ENCODE results near the gene CDC42BPB.

CDC42BPB gene

DNA sequence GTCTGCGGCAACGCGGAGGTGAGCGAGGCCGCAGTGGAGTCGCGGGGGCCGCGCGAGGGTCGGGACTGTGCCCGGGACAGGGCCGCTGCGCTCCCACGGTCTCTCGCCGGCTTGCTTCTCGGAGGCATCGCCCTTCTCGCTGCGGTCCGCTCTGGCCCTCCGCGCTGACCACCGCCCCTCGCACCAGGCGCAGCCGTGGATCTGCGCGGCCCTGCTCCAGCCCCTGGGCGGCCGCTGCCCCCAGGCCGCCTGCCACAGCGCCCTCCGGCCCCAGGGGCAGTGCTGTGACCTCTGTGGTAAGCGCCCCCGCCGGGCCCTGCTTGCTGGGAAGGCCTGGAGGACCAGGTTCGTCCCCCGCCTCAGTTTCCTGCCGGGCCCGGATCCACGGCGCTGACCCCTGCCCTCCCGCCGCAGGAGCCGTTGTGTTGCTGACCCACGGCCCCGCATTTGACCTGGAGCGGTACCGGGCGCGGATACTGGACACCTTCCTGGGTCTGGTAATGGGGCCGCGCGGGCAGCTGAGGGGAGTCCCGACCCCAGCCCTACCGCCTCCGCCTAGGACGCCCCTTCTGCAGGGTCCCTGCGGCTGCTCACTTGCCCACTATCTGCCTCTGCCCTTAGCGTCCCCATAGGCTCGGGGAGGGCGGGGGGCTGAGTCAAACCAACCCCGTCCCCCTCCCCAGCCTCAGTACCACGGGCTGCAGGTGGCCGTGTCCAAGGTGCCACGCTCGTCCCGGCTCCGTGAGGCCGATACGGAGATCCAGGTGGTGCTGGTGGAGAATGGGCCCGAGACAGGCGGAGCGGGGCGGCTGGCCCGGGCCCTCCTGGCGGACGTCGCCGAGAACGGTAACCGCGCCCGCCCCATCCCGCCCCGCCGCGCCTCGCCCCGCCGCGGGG lies 127.9 kb downstream of the CDC42BPB start:
- Histone ChIP-seq H3K4me2 (ENCODE audit: low read length) (peak overlapping the region; percentile 78), H3K27me3 (ENCODE audit: control insufficient read depth, low read length) (peaks cover 4% of the 10 kb centered on the region; the same call in 1 of the 2 replicates), H3K79me2 (ENCODE audit: control insufficient read depth, low read length) (peaks cover 24% of the 10 kb centered on the region), H3K27ac (ENCODE audit: low read depth, low read length) (no peak overlapping the region), H3K9me2 (replicated peaks; ENCODE audit: control insufficient read depth, low read length) (no peaks in the 10 kb centered on the region), H3K4me3 (ENCODE audit: low read length) (peak overlapping the region; percentile 77), H3K9me3 (ENCODE audit: control insufficient read depth, insufficient read depth, low read length) (no peaks in the 10 kb centered on the region), H3F3A (ENCODE audit: control insufficient read depth, insufficient read depth) (peaks cover 14% of the 10 kb centered on the region), H3K4me1 (ENCODE audit: control insufficient read depth, low read length) (peaks cover 69% of the 10 kb centered on the region), H3K36me3 (ENCODE audit: control insufficient read depth, low read length) (peaks cover 18% of the 10 kb centered on the region), H4K20me1 (ENCODE audit: control insufficient read depth, insufficient read depth, low read depth, low read length) (no peaks in the 10 kb centered on the region; the same call in 1 of the 2 replicates)
- no peak for TF ChIP-seq EZH2phosphoT487 (IDR thresholded peaks at IDR 0.05; ENCODE audit: borderline replicate concordance, low read length)
- TF ChIP-seq, protein P1, sequence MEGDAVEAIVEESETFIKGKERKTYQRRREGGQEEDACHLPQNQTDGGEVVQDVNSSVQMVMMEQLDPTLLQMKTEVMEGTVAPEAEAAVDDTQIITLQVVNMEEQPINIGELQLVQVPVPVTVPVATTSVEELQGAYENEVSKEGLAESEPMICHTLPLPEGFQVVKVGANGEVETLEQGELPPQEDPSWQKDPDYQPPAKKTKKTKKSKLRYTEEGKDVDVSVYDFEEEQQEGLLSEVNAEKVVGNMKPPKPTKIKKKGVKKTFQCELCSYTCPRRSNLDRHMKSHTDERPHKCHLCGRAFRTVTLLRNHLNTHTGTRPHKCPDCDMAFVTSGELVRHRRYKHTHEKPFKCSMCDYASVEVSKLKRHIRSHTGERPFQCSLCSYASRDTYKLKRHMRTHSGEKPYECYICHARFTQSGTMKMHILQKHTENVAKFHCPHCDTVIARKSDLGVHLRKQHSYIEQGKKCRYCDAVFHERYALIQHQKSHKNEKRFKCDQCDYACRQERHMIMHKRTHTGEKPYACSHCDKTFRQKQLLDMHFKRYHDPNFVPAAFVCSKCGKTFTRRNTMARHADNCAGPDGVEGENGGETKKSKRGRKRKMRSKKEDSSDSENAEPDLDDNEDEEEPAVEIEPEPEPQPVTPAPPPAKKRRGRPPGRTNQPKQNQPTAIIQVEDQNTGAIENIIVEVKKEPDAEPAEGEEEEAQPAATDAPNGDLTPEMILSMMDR (IDR thresholded peaks at IDR 0.05; ENCODE audit: low read depth, low read length, poor library complexity, severe bottlenecking) = no peak

DNA sequence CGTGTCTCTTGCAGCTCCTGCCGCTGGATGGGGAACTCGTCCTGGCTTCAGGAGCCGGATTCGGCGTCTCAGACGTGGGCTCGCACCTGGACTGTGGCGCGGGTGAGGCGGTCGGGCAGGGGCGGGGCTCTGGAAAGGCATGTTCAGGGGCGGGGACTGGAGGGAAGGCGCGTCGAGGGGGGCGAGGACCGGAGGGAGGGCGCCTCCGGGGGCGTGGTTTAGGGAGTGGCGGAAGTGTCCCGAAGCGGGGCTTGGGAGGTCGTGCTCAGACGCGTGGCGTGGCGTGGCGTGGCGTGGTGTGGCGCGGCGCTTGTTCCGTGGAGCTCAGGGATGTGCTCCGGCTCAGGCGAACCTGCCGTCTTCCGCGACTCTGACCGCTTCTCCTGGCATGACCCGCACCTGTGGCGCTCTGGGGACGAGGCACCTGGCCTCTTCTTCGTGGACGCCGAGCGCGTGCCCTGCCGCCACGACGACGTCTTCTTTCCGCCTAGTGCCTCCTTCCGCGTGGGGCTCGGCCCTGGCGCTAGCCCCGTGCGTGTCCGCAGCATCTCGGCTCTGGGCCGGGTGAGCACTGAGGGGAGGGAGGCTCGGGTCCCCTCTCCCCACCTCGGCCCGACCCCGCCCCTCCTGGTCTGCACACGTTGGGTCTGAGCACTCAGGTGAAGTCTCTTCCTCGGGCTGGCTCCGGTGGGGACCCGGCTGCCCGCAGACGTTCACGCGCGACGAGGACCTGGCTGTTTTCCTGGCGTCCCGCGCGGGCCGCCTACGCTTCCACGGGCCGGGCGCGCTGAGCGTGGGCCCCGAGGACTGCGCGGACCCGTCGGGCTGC lies 128.7 kb downstream of the CDC42BPB start:
- no peak for TF ChIP-seq EZH2phosphoT487 (IDR thresholded peaks at IDR 0.05; ENCODE audit: borderline replicate concordance, low read length)
- TF ChIP-seq, protein P1 (IDR thresholded peaks at IDR 0.05; ENCODE audit: low read depth, low read length, poor library complexity, severe bottlenecking) = no peak
- Histone ChIP-seq H3K4me3 (ENCODE audit: low read length) (peak overlapping the region; percentile 77), H3K4me2 (ENCODE audit: low read length) (peak overlapping the region; percentile 78), H4K20me1 (ENCODE audit: control insufficient read depth, insufficient read depth, low read depth, low read length) (no peaks in the 10 kb centered on the region; the same call in 1 of the 2 replicates), H3K9me3 (ENCODE audit: control insufficient read depth, insufficient read depth, low read length) (no peaks in the 10 kb centered on the region), H3F3A (ENCODE audit: control insufficient read depth, insufficient read depth) (peaks cover 10% of the 10 kb centered on the region), H3K79me2 (ENCODE audit: control insufficient read depth, low read length) (peaks cover 24% of the 10 kb centered on the region), H3K9me2 (replicated peaks; ENCODE audit: control insufficient read depth, low read length) (no peaks in the 10 kb centered on the region), H3K27ac (ENCODE audit: low read depth, low read length) (no peak overlapping the region), H3K36me3 (ENCODE audit: control insufficient read depth, low read length) (peaks cover 18% of the 10 kb centered on the region), H3K27me3 (ENCODE audit: control insufficient read depth, low read length) (peaks cover 8% of the 10 kb centered on the region), H3K4me1 (ENCODE audit: control insufficient read depth, low read length) (peaks cover 61% of the 10 kb centered on the region)

DNA sequence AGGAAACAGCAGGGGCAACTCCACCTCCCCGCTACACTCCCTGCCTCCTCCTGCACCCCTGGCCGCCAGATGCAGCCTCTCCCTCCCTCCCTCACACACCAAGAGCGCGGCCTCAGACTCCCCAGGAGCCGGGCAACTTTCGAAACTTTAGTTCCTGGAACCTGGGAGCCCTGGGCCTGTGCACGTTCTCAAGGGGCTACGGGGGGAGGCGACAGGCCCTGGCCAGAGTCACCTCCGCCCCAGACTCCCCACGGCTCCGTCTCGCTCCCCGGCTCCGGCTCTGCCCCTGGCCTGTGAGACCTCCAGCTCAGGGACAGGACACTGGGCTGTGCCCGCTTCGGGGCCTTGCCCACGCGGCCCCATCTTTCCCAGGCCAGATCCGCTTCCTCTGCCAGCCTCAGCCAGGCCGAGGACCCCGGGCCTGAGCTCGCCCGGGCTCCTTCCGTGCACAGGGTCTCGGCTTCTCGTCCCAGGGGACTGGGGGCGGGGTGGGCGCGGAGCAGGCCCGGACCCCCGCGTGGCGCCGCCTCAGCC lies 129.4 kb downstream of the CDC42BPB start:
- H4K20me1 ChIP-seq (ENCODE audit: control insufficient read depth, insufficient read depth, low read depth, low read length) = no peaks in the 10 kb centered on the region; the same call in 1 of the 2 replicates
- H3F3A ChIP-seq (ENCODE audit: control insufficient read depth, insufficient read depth) = peaks cover 3% of the 10 kb centered on the region; the same call in 1 of the 2 replicates
- H3K4me2 ChIP-seq (ENCODE audit: low read length) = peak overlapping the region; percentile 78
- H3K4me1 ChIP-seq (ENCODE audit: control insufficient read depth, low read length) = peaks cover 56% of the 10 kb centered on the region
- H3K9me2 ChIP-seq (replicated peaks; ENCODE audit: control insufficient read depth, low read length) = no peaks in the 10 kb centered on the region
- peaks cover 14% of the 10 kb centered on the region for H3K27me3 ChIP-seq (ENCODE audit: control insufficient read depth, low read length)
- peak overlapping the region; percentile 77 for H3K4me3 ChIP-seq (ENCODE audit: low read length)
- H3K36me3 ChIP-seq (ENCODE audit: control insufficient read depth, low read length) = peaks cover 15% of the 10 kb centered on the region
- TF ChIP-seq, protein P1 (IDR thresholded peaks at IDR 0.05; ENCODE audit: low read depth, low read length, poor library complexity, severe bottlenecking) = no peak
- TF ChIP-seq EZH2phosphoT487 (IDR thresholded peaks at IDR 0.05; ENCODE audit: borderline replicate concordance, low read length) = no peak
- peaks cover 24% of the 10 kb centered on the region for H3K79me2 ChIP-seq (ENCODE audit: control insufficient read depth, low read length)
- no peak overlapping the region for H3K27ac ChIP-seq (ENCODE audit: low read depth, low read length)
- H3K9me3 ChIP-seq (ENCODE audit: control insufficient read depth, insufficient read depth, low read length) = no peaks in the 10 kb centered on the region

Data from DOHH2 (cell line).